ENCODE measurements around the gene SPOCK1. TPM values are rescaled to one million over a fixed set of nuclear protein-coding genes. Genes with fewer than 3 reads are reported as not detected.
A peak's percentile ranks its signal among the peaks of the same experiment; 100 is the strongest.

The SPOCK1 gene
- polyA plus RNA-seq, 2 of the 4 experiments (the other 2 are of a cell fraction) = 28.9 to 40.8 TPM

GRCh38 chr5:137115152-137115551, 384.0 kb downstream of the SPOCK1 start:
- H3K27ac ChIP-seq = peak overlapping the region in 1 of 2 experiments; percentile 47; a peak in 2 of 6 replicates
- CTCF ChIA-PET = interaction anchor here (0.7 to 0.8 kb wide), 3 partner anchors 9 to 419 kb away, joined by 3 read pairs; no protein-coding TSS in a partner anchor

GRCh38 chr5:137114529-137114928, 384.6 kb downstream of the SPOCK1 start:
- DNase-seq (ENCODE audit: low read depth in 1 of 2, low spot score in 1 of 2) (peak; percentile 5 to 37), FAIRE-seq (no peak), ATAC-seq (peak; percentile 66 to 84)
- Histone ChIP-seq H3K27ac (peak overlapping the region in 1 of 2 experiments; percentile 47; a peak in 2 of 6 replicates), H3K9me3 (no peaks in the 10 kb centered on the region), H3K4me3 (no peak overlapping the region), H3K4me2 (peak overlapping the region; percentile 21; the same call in 2 of the 3 replicates), H3K4me1 (peaks cover 13% of the 10 kb centered on the region)
- no peak for TF ChIP-seq NPAS2 (CRISPR knock-in tag; IDR thresholded peaks at IDR 0.05; ENCODE audit: borderline replicate concordance)
- peak; percentile 57; the same call in 1 of the 2 replicates for TF ChIP-seq GATA3 (IDR thresholded peaks at IDR 0.05; ENCODE audit: borderline replicate concordance)
- 0 out of 2 replicates have a peak, but pooled peaks have one; percentile 27 for TF ChIP-seq JUNB (IDR thresholded peaks at IDR 0.05)
- TF ChIP-seq ZC3H11A (IDR thresholded peaks at IDR 0.05) = no peak
- TF ChIP-seq, protein P1, sequence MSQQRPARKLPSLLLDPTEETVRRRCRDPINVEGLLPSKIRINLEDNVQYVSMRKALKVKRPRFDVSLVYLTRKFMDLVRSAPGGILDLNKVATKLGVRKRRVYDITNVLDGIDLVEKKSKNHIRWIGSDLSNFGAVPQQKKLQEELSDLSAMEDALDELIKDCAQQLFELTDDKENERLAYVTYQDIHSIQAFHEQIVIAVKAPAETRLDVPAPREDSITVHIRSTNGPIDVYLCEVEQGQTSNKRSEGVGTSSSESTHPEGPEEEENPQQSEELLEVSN (IDR thresholded peaks at IDR 0.05; ENCODE audit: borderline replicate concordance, low read depth) = no peak
- peak; percentile 28 for TF ChIP-seq MAFK (IDR thresholded peaks at IDR 0.05; ENCODE audit: partially characterized antibody)
- TF ChIP-seq FOSL2 (IDR thresholded peaks at IDR 0.05) = no peak
- peak; percentile 29 for TF ChIP-seq FOSL2 (CRISPR knock-in tag; IDR thresholded peaks at IDR 0.05)
- ChIA-PET POLR2A (interaction anchor here (1.4 kb wide), 1 partner anchor 78 kb away, joined by 7 read pairs; no protein-coding TSS in a partner anchor), CTCF (interaction anchor here (0.7 to 0.8 kb wide), 3 partner anchors 8 to 420 kb away, joined by 3 read pairs; no protein-coding TSS in a partner anchor)
- WGBS (ENCODE audit: missing lambda C conversion rate) = 28% methylated on average over 2 of the region's 2 CpGs

More at GRCh38 chr5:137115152-137115551, 384.0 kb downstream of the SPOCK1 start:
- Histone ChIP-seq H3K4me1 (peaks cover 13% of the 10 kb centered on the region), H3K4me3 (no peak overlapping the region), H3K4me2 (peak overlapping the region; percentile 21; the same call in 2 of the 3 replicates), H3K9me3 (no peaks in the 10 kb centered on the region)
- no peak for DNase-seq (ENCODE audit: low read depth in 1 of 2, low spot score in 1 of 2)
- 66% methylated on average over 6 of the region's 6 CpGs for WGBS (ENCODE audit: missing lambda C conversion rate)
- no peak for TF ChIP-seq EHMT2 (IDR thresholded peaks at IDR 0.05; ENCODE audit: low read depth)
- TF ChIP-seq CTCF (IDR thresholded peaks at IDR 0.05) = no peak
- TF ChIP-seq HDAC2 (IDR thresholded peaks at IDR 0.05) = no peak
- no peak for TF ChIP-seq POLR2A (IDR thresholded peaks at IDR 0.05; ENCODE audit: low read length)
- no peak for TF ChIP-seq HOXB13 (CRISPR knock-in tag; IDR thresholded peaks at IDR 0.05; ENCODE audit: low read depth)
- TF ChIP-seq ESRRA (IDR thresholded peaks at IDR 0.05; ENCODE audit: borderline replicate concordance, low read length) = no peak
- no peak for TF ChIP-seq RAD21 (conservative IDR thresholded peaks at IDR 0.05 in 1 of 2, IDR thresholded peaks at IDR 0.05 in 1 of 2)
- TF ChIP-seq PHF8 (IDR thresholded peaks at IDR 0.05; ENCODE audit: borderline replicate concordance, low read depth) = no peak
- POLR2A ChIA-PET = interaction anchor here (1.4 kb wide), 1 partner anchor 77 kb away, joined by 7 read pairs; no protein-coding TSS in a partner anchor
- FAIRE-seq = no peak
- ATAC-seq = no peak

GRCh38 chr5:137113939-137114338, 385.2 kb downstream of the SPOCK1 start:
- no peaks in the 10 kb centered on the region for H3K9me3 ChIP-seq
- no peak for TF ChIP-seq TFCP2L1 (CRISPR knock-in tag; IDR thresholded peaks at IDR 0.05)
- TF ChIP-seq RARB (CRISPR knock-in tag; IDR thresholded peaks at IDR 0.05) = no peak
- no peak for TF ChIP-seq KDM5A (IDR thresholded peaks at IDR 0.05)
- no peak for TF ChIP-seq MAFK (IDR thresholded peaks at IDR 0.05; ENCODE audit: partially characterized antibody)
- no peak for TF ChIP-seq CTCF (IDR thresholded peaks at IDR 0.05)
- POLR2A ChIA-PET = interaction anchor here (1.4 kb wide), 1 partner anchor 78 kb away, joined by 7 read pairs; no protein-coding TSS in a partner anchor
- FAIRE-seq (no peak), DNase-seq (ENCODE audit: low read depth in 1 of 2, low spot score in 1 of 2) (no peak), ATAC-seq (no peak)
- CTCF ChIA-PET = interaction anchor here (1.7 kb wide), 1 partner anchor 39 kb away, joined by 3 read pairs; no protein-coding TSS in a partner anchor
- peak overlapping the region; percentile 26 to 47; a peak in 2 of 6 replicates for H3K27ac ChIP-seq
- H3K4me2 ChIP-seq = peak overlapping the region; percentile 21; the same call in 1 of the 3 replicates
- H3K4me3 ChIP-seq = no peak overlapping the region
- WGBS (ENCODE audit: missing lambda C conversion rate) = 52% methylated on average over 3 of the region's 3 CpGs
- peaks cover 13% of the 10 kb centered on the region for H3K4me1 ChIP-seq
